ENCODE data around the gene KCNJ6. TPM values are rescaled to one million over a fixed set of nuclear protein-coding genes. Genes with fewer than 3 reads are reported as not detected.

The KCNJ6 gene
- total RNA-seq, 4 donors from 2014 or later: not detected

- H3K27ac ChIP-seq: no peak overlapping the region
- H3K4me3 ChIP-seq: no peak overlapping the region
- no peak for DNase-seq
- no peak for TF ChIP-seq POLR2A (IDR thresholded peaks at IDR 0.05)
- TF ChIP-seq CTCF (IDR thresholded peaks at IDR 0.05 in 4 of 5, conservative IDR thresholded peaks at IDR 0.05 in 1 of 5): no peak
- in situ Hi-C loops (cut with MboI; ENCODE audit: low sequenced_read_pairs in 4 of 4): no loop called here
- H3K36me3 ChIP-seq: no peaks in the 10 kb centered on the region
- peaks cover 8 to 9% of the 10 kb centered on the region in 2 donors for H3K4me1 ChIP-seq
- H3K9me3 ChIP-seq: no peaks in the 10 kb centered on the region
- ATAC-seq: no peak
- H3K27me3 ChIP-seq: peaks cover 35 to 52% (median 39%) of the 10 kb centered on the region in 3 donors
- intact Hi-C loops (cut with DNase I; ENCODE audit: low total_unique reads): no loop called here
These were observed 1.4 kb upstream of the KCNJ6 start for GRCh38 chr21:37917612-37918011.

- in situ Hi-C loops (cut with MboI; ENCODE audit: low sequenced_read_pairs in 4 of 4): no loop called here
These were observed 332 bp downstream of the KCNJ6 start for GRCh38 chr21:37915941-37916309.

GRCh38 chr21:37915497-37915911 is 753 bp downstream of the KCNJ6 start:
- intact Hi-C loops (cut with DNase I; ENCODE audit: low total_unique reads): no loop called here
- DNase-seq (no peak), ATAC-seq (no peak)
- H3K27me3 ChIP-seq: peaks cover 34 to 54% (median 35%) of the 10 kb centered on the region in 3 donors
- TF ChIP-seq POLR2A (IDR thresholded peaks at IDR 0.05) (no peak), CTCF (IDR thresholded peaks at IDR 0.05 in 4 of 5, conservative IDR thresholded peaks at IDR 0.05 in 1 of 5) (no peak)
- H3K9me3 ChIP-seq: no peaks in the 10 kb centered on the region
- H3K27ac ChIP-seq: no peak overlapping the region
- H3K4me3 ChIP-seq: peak overlapping the region in 2 of 4 donors; percentile 38 to 41
- H3K36me3 ChIP-seq: no peaks in the 10 kb centered on the region
- in situ Hi-C loops (cut with MboI; ENCODE audit: low sequenced_read_pairs in 4 of 4): no loop called here
- H3K4me1 ChIP-seq: peaks cover 8 to 9% of the 10 kb centered on the region in 2 donors

More at GRCh38 chr21:37915941-37916309, 332 bp downstream of the KCNJ6 start:
- Histone ChIP-seq H3K9me3 (no peaks in the 10 kb centered on the region), H3K4me3 (peak overlapping the region; percentile 8 to 41 (median 28)), H3K27me3 (peaks cover 35 to 54% (median 36%) of the 10 kb centered on the region in 3 donors), H3K4me1 (peaks cover 8 to 9% of the 10 kb centered on the region in 2 donors), H3K27ac (no peak overlapping the region), H3K36me3 (no peaks in the 10 kb centered on the region)
- intact Hi-C loops (cut with DNase I; ENCODE audit: low total_unique reads): no loop called here
- ATAC-seq (no peak), DNase-seq (no peak)
- TF ChIP-seq POLR2A (IDR thresholded peaks at IDR 0.05) (no peak), CTCF (IDR thresholded peaks at IDR 0.05 in 4 of 5, conservative IDR thresholded peaks at IDR 0.05 in 1 of 5) (no peak)

GRCh38 chr21:37912616-37913015 is 3.6 kb downstream of the KCNJ6 start:
- H3K27ac ChIP-seq: no peak overlapping the region
- no peaks in the 10 kb centered on the region for H3K36me3 ChIP-seq
- H3K27me3 ChIP-seq: peaks cover 34 to 46% (median 35%) of the 10 kb centered on the region in 3 donors
- TF ChIP-seq POLR2A (IDR thresholded peaks at IDR 0.05) (no peak), CTCF (IDR thresholded peaks at IDR 0.05 in 4 of 5, conservative IDR thresholded peaks at IDR 0.05 in 1 of 5) (no peak)
- DNase-seq (no peak), ATAC-seq (no peak)
- intact Hi-C loops (cut with DNase I; ENCODE audit: low total_unique reads): no loop called here
- H3K4me1 ChIP-seq: peaks cover 8 to 9% of the 10 kb centered on the region in 2 donors
- in situ Hi-C loops (cut with MboI; ENCODE audit: low sequenced_read_pairs in 4 of 4): no loop called here
- H3K9me3 ChIP-seq: no peaks in the 10 kb centered on the region
- no peak overlapping the region for H3K4me3 ChIP-seq

GRCh38 chr21:37909936-37910335 is 6.3 kb downstream of the KCNJ6 start:
- H3K27ac ChIP-seq: no peak overlapping the region
- H3K9me3 ChIP-seq: no peaks in the 10 kb centered on the region
- H3K4me1 ChIP-seq: no peaks in the 10 kb centered on the region
- intact Hi-C loops (cut with DNase I; ENCODE audit: low total_unique reads) (no loop called here), in situ Hi-C loops (cut with MboI; ENCODE audit: low sequenced_read_pairs in 4 of 4) (no loop called here)
- TF ChIP-seq CTCF (IDR thresholded peaks at IDR 0.05 in 4 of 5, conservative IDR thresholded peaks at IDR 0.05 in 1 of 5): no peak
- no peak for TF ChIP-seq POLR2A (IDR thresholded peaks at IDR 0.05)
- peaks cover 9 to 22% (median 12%) of the 10 kb centered on the region in 3 donors for H3K27me3 ChIP-seq
- DNase-seq: no peak
- ATAC-seq: no peak
- no peaks in the 10 kb centered on the region for H3K36me3 ChIP-seq
- no peak overlapping the region for H3K4me3 ChIP-seq
